GM23338 (cell line): ENCODE data around the gene ZNF219.

Experiments used
- EZH2 ChIP-seq: fragments of 200-600 bp; sonication (generic); IDR thresholded peaks from one replicate; pipeline ENCODE4 v1.8.0; 2017; ENCODE audit warnings: antibody characterized with exemption, mild to moderate bottlenecking, low read depth; ENCODE audit not compliant: unreplicated experiment
- EZH2phosphoT487 ChIP-seq: fragments of 200-600 bp; sonication (generic); IDR thresholded peaks from one replicate; pipeline ENCODE4 v1.8.1; 2018; ENCODE audit warnings: antibody characterized with exemption; ENCODE audit not compliant: unreplicated experiment
- POLR2AphosphoS5 ChIP-seq: IDR thresholded peaks from 2 replicates; pipeline ENCODE4 v1.6.1; 2016; ENCODE audit warnings: antibody characterized with exemption, low read depth
- STAT1 ChIP-seq: IDR thresholded peaks from one replicate; pipeline ENCODE4 v1.6.1; 2016; ENCODE audit warnings: antibody characterized with exemption; ENCODE audit not compliant: unreplicated experiment
- TF ChIP-seq, protein P1 (sequence below), 2 experiments: fragments of 200-600 bp in 1 of 2; sonication (generic) in 1 of 2; conservative IDR thresholded peaks; 2 replicates each; pipeline versions ENCODE4 v1.5.1 to v1.6.1; 2016 to 2017; ENCODE audit warnings: antibody characterized with exemption in 2 of 2, low read depth in 2 of 2, mild to moderate bottlenecking in 2 of 2, moderate library complexity in 1 of 2
- TF ChIP-seq, protein P2 (sequence below): IDR thresholded peaks from one replicate; pipeline ENCODE4 v1.6.1; 2018; ENCODE audit warnings: antibody characterized with exemption; ENCODE audit not compliant: unreplicated experiment

DNA sequence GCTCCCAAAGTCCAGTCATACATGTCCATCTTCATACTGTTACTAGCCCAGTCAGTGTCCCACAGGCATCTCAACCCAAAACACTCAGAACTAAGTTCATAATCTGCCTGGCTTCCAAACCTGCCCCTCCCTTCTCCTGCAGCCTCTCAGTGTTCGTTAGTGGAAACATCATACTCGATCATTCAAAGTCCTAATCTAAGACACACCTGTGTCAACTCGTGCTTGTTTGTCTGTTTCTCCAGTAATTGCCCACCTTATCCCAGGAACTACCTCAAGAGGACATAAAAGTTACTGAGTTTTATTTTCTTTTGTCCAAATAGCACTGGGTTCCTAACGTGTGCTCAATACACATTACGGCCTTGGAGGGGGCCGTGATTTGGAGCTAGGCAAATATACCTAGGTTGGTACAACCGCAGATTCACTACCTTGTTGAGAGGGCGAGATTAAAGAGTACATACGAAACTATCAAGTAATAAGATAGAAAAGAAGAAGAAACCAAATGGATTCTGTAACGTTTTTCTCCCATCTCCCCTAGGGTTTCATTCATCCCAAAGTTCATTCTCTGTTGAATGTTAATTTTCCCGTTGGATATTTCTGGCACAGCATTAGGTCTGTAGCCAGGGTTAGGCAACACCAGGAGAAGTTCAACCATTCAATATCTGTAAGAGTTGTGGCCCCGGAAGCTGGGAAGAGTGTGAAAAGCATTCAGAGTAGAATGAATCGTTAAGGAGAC is 37.7 kb downstream of the ZNF219 start:
- TF ChIP-seq, protein P1, sequence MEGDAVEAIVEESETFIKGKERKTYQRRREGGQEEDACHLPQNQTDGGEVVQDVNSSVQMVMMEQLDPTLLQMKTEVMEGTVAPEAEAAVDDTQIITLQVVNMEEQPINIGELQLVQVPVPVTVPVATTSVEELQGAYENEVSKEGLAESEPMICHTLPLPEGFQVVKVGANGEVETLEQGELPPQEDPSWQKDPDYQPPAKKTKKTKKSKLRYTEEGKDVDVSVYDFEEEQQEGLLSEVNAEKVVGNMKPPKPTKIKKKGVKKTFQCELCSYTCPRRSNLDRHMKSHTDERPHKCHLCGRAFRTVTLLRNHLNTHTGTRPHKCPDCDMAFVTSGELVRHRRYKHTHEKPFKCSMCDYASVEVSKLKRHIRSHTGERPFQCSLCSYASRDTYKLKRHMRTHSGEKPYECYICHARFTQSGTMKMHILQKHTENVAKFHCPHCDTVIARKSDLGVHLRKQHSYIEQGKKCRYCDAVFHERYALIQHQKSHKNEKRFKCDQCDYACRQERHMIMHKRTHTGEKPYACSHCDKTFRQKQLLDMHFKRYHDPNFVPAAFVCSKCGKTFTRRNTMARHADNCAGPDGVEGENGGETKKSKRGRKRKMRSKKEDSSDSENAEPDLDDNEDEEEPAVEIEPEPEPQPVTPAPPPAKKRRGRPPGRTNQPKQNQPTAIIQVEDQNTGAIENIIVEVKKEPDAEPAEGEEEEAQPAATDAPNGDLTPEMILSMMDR (conservative IDR thresholded peaks at IDR 0.05; ENCODE audit: low read depth in 2 of 2), result no peak
- TF ChIP-seq, protein P2, sequence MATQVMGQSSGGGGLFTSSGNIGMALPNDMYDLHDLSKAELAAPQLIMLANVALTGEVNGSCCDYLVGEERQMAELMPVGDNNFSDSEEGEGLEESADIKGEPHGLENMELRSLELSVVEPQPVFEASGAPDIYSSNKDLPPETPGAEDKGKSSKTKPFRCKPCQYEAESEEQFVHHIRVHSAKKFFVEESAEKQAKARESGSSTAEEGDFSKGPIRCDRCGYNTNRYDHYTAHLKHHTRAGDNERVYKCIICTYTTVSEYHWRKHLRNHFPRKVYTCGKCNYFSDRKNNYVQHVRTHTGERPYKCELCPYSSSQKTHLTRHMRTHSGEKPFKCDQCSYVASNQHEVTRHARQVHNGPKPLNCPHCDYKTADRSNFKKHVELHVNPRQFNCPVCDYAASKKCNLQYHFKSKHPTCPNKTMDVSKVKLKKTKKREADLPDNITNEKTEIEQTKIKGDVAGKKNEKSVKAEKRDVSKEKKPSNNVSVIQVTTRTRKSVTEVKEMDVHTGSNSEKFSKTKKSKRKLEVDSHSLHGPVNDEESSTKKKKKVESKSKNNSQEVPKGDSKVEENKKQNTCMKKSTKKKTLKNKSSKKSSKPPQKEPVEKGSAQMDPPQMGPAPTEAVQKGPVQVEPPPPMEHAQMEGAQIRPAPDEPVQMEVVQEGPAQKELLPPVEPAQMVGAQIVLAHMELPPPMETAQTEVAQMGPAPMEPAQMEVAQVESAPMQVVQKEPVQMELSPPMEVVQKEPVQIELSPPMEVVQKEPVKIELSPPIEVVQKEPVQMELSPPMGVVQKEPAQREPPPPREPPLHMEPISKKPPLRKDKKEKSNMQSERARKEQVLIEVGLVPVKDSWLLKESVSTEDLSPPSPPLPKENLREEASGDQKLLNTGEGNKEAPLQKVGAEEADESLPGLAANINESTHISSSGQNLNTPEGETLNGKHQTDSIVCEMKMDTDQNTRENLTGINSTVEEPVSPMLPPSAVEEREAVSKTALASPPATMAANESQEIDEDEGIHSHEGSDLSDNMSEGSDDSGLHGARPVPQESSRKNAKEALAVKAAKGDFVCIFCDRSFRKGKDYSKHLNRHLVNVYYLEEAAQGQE, result no peak
- TF ChIP-seq POLR2AphosphoS5 (no peak), EZH2phosphoT487 (no peak), EZH2 (no peak), STAT1 (no peak)
